ENCODE data around the gene CAB39L.

The CAB39L gene

GRCh38 chr13:49441312-49441711 is 2.6 kb downstream of the CAB39L start:
- no peak overlapping the region for H3K9ac ChIP-seq (ENCODE audit: low read length)
- H3K36me3 ChIP-seq (ENCODE audit: low read length) = no peaks in the 10 kb centered on the region
- H3K9me3 ChIP-seq (ENCODE audit: insufficient read depth, low read length) = no peaks in the 10 kb centered on the region
- H4K20me1 ChIP-seq (ENCODE audit: low read depth, low read length) = no peaks in the 10 kb centered on the region
- H3K27me3 ChIP-seq (ENCODE audit: low read length) = no peaks in the 10 kb centered on the region
- no peak overlapping the region for H2AFZ ChIP-seq (ENCODE audit: low read depth, low read length, severe bottlenecking)
- no peak overlapping the region for H3K27ac ChIP-seq (ENCODE audit: low read depth, low read length)
- TF ChIP-seq EZH2phosphoT487 (conservative IDR thresholded peaks at IDR 0.05; ENCODE audit: low read length) = no peak
- no peak for TF ChIP-seq CTCF (IDR thresholded peaks at IDR 0.05; ENCODE audit: insufficient read depth, low read length, poor library complexity, severe bottlenecking)
- H3F3A ChIP-seq (ENCODE audit: insufficient read depth) = peaks cover 31% of the 10 kb centered on the region
- no peaks in the 10 kb centered on the region for H3K9me2 ChIP-seq (replicated peaks; ENCODE audit: insufficient read depth, low read length)
- H3K4me3 ChIP-seq (ENCODE audit: insufficient read depth, low read length, poor library complexity, severe bottlenecking) = no peak overlapping the region
- no peak overlapping the region for H3K4me2 ChIP-seq (ENCODE audit: low read depth, low read length, poor library complexity, severe bottlenecking)
- peaks cover 11% of the 10 kb centered on the region for H3K79me2 ChIP-seq (ENCODE audit: insufficient read depth, low read length)

GRCh38 chr13:49439609-49440008 is 4.3 kb downstream of the CAB39L start:
- Histone ChIP-seq H3K4me3 (ENCODE audit: insufficient read depth, low read length, poor library complexity, severe bottlenecking) (no peak overlapping the region), H3K79me2 (ENCODE audit: insufficient read depth, low read length) (no peaks in the 10 kb centered on the region), H3K9ac (ENCODE audit: low read length) (no peak overlapping the region), H3F3A (ENCODE audit: insufficient read depth) (peaks cover 15% of the 10 kb centered on the region), H4K20me1 (ENCODE audit: low read depth, low read length) (no peaks in the 10 kb centered on the region), H2AFZ (ENCODE audit: low read depth, low read length, severe bottlenecking) (no peak overlapping the region), H3K27ac (ENCODE audit: low read depth, low read length) (0 out of 2 replicates have a peak overlapping the region, but pooled peaks have one; percentile 26), H3K9me3 (ENCODE audit: insufficient read depth, low read length) (no peaks in the 10 kb centered on the region), H3K36me3 (ENCODE audit: low read length) (no peaks in the 10 kb centered on the region), H3K27me3 (ENCODE audit: low read length) (no peaks in the 10 kb centered on the region), H3K9me2 (replicated peaks; ENCODE audit: insufficient read depth, low read length) (no peaks in the 10 kb centered on the region), H3K4me2 (ENCODE audit: low read depth, low read length, poor library complexity, severe bottlenecking) (peak overlapping the region; percentile 27)
- no peak for TF ChIP-seq CTCF (IDR thresholded peaks at IDR 0.05; ENCODE audit: insufficient read depth, low read length, poor library complexity, severe bottlenecking)
- TF ChIP-seq EZH2phosphoT487 (conservative IDR thresholded peaks at IDR 0.05; ENCODE audit: low read length) = no peak

- no peak overlapping the region for H3K4me3 ChIP-seq (ENCODE audit: insufficient read depth, low read length, poor library complexity, severe bottlenecking)
- H3K9me2 ChIP-seq (replicated peaks; ENCODE audit: insufficient read depth, low read length) = no peaks in the 10 kb centered on the region
- no peak overlapping the region for H2AFZ ChIP-seq (ENCODE audit: low read depth, low read length, severe bottlenecking)
- TF ChIP-seq EZH2phosphoT487 (conservative IDR thresholded peaks at IDR 0.05; ENCODE audit: low read length) (no peak), CTCF (IDR thresholded peaks at IDR 0.05; ENCODE audit: insufficient read depth, low read length, poor library complexity, severe bottlenecking) (no peak)
- peaks cover 11% of the 10 kb centered on the region for H3F3A ChIP-seq (ENCODE audit: insufficient read depth)
- H3K36me3 ChIP-seq (ENCODE audit: low read length) = no peaks in the 10 kb centered on the region
- no peaks in the 10 kb centered on the region for H3K79me2 ChIP-seq (ENCODE audit: insufficient read depth, low read length)
- no peaks in the 10 kb centered on the region for H3K27me3 ChIP-seq (ENCODE audit: low read length)
- no peak overlapping the region for H3K4me2 ChIP-seq (ENCODE audit: low read depth, low read length, poor library complexity, severe bottlenecking)
- H3K27ac ChIP-seq (ENCODE audit: low read depth, low read length) = no peak overlapping the region
- no peaks in the 10 kb centered on the region for H3K9me3 ChIP-seq (ENCODE audit: insufficient read depth, low read length)
- H4K20me1 ChIP-seq (ENCODE audit: low read depth, low read length) = no peaks in the 10 kb centered on the region
- no peak overlapping the region for H3K9ac ChIP-seq (ENCODE audit: low read length)
These were observed 6.2 kb downstream of the CAB39L start for GRCh38 chr13:49437705-49438104.
